Measurements from ENCODE around the gene PAPPA2.

- TF ChIP-seq, protein P1, sequence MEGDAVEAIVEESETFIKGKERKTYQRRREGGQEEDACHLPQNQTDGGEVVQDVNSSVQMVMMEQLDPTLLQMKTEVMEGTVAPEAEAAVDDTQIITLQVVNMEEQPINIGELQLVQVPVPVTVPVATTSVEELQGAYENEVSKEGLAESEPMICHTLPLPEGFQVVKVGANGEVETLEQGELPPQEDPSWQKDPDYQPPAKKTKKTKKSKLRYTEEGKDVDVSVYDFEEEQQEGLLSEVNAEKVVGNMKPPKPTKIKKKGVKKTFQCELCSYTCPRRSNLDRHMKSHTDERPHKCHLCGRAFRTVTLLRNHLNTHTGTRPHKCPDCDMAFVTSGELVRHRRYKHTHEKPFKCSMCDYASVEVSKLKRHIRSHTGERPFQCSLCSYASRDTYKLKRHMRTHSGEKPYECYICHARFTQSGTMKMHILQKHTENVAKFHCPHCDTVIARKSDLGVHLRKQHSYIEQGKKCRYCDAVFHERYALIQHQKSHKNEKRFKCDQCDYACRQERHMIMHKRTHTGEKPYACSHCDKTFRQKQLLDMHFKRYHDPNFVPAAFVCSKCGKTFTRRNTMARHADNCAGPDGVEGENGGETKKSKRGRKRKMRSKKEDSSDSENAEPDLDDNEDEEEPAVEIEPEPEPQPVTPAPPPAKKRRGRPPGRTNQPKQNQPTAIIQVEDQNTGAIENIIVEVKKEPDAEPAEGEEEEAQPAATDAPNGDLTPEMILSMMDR (IDR thresholded peaks at IDR 0.05), result no peak
- TF ChIP-seq EP300 (IDR thresholded peaks at IDR 0.05), result no peak
- no peak for TF ChIP-seq POLR2A (IDR thresholded peaks at IDR 0.05)
These were observed 326.7 kb downstream of the PAPPA2 start for GRCh38 chr1:176789571-176790090.
